Measurements from ENCODE around the gene OR10G4.
"Not testable (repeated sequence)": the region's sequence is repeated elsewhere in the genome, so short reads cannot be mapped to it uniquely, and the experiment has no call there.

OR10G4 gene

GRCh38 chr11:124012697-124013096 is at the start of gene OR10G4:
Gene OR10G4, plus strand, starts transcription at chr11:124012997. Its CDS starts 2,578 bp downstream, at chr11:124015575.
- DNase-seq (ENCODE audit: low read depth in 2 of 2, low spot score in 1 of 2): no peak

- no peak for DNase-seq (ENCODE audit: low read depth in 2 of 2, low spot score in 1 of 2)
Observed at GRCh38 chr11:123973816-123974215, 39.0 kb upstream of the OR10G4 start.

- DNase-seq (ENCODE audit: low read depth in 2 of 2, low spot score in 1 of 2): no peak
Observed at GRCh38 chr11:123976770-123977560, 35.8 kb upstream of the OR10G4 start.

GRCh38 chr11:123977731-123978347 is 35.0 kb upstream of the OR10G4 start, which contains the start of gene OR10S1:
Gene OR10S1, minus strand, starts transcription at chr11:123977781. Its CDS starts 117 bp downstream, at chr11:123977664.
- no peak for DNase-seq (ENCODE audit: low read depth in 2 of 2, low spot score in 1 of 2)

GRCh38 chr11:123979311-123979710 is 33.5 kb upstream of the OR10G4 start:
- no peak for DNase-seq (ENCODE audit: low read depth in 2 of 2, low spot score in 1 of 2)

- no peak for DNase-seq (ENCODE audit: low read depth in 2 of 2, low spot score in 1 of 2)
Observed at GRCh38 chr11:123995119-123995518, 17.7 kb upstream of the OR10G4 start, which contains the start of gene OR10G6. Gene OR10G6, minus strand, starts transcription at chr11:123995161. Its CDS starts 0 bp downstream, at chr11:123995161.

GRCh38 chr11:124015837-124016236 is 3.0 kb downstream of the OR10G4 start:
- not testable (repeated sequence) for DNase-seq (ENCODE audit: low read depth in 2 of 2, low spot score in 1 of 2)

- no peak for DNase-seq (ENCODE audit: low read depth in 2 of 2, low spot score in 1 of 2)
Observed at GRCh38 chr11:124026498-124026897, 13.7 kb downstream of the OR10G4 start, which contains the start of gene OR10G8. Gene OR10G8, plus strand, starts transcription at chr11:124026798. Its CDS starts 2,825 bp downstream, at chr11:124029623.

- no peak for DNase-seq (ENCODE audit: low read depth in 2 of 2, low spot score in 1 of 2)
Observed at GRCh38 chr11:124036666-124037065, 23.9 kb downstream of the OR10G4 start.

GRCh38 chr11:124039557-124039956 is 26.8 kb downstream of the OR10G4 start:
- DNase-seq (ENCODE audit: low read depth in 2 of 2, low spot score in 1 of 2): no peak

- DNase-seq (ENCODE audit: low read depth in 2 of 2, low spot score in 1 of 2): no peak
Observed at GRCh38 chr11:124041254-124041653, 28.5 kb downstream of the OR10G4 start, which contains the start of gene OR10G7. Gene OR10G7, minus strand, starts transcription at chr11:124041325. Its CDS starts 2,324 bp downstream, at chr11:124039001.

GRCh38 chr11:124043420-124043819 is 30.6 kb downstream of the OR10G4 start:
- DNase-seq (ENCODE audit: low read depth in 2 of 2, low spot score in 1 of 2): no peak

GRCh38 chr11:124050748-124051147 is 38.0 kb downstream of the OR10G4 start:
- no peak for DNase-seq (ENCODE audit: low read depth in 2 of 2, low spot score in 1 of 2)

GRCh38 chr11:124052966-124053365 is 40.2 kb downstream of the OR10G4 start:
- no peak for DNase-seq (ENCODE audit: low read depth in 2 of 2, low spot score in 1 of 2)

All from stimulated activated CD8-positive, alpha-beta memory T cell treated with anti-CD3 and anti-CD28 coated beads, Interleukin-4, amount 100 ng/mL, for 4 hours (primary cell).